Renal cortex interstitium (tissue), 15 donors: Measurements from ENCODE around the gene CD160. TPM values are rescaled to one million over a fixed set of nuclear protein-coding genes. Genes with fewer than 3 reads are reported as not detected.
"Not testable (repeated sequence)": the region's sequence is repeated elsewhere in the genome, so short reads cannot be mapped to it uniquely, and the experiment has no call there.

ENCODE experiments used
- DNase-seq, 11 donors: peaks; one replicate each; pipeline ENCODE4 v3.0.0-alpha.2; 2013; ENCODE audit warnings: low read depth in 9 of 11, low spot score in 4 of 11; ENCODE audit errors: extremely low read depth in 1 of 11
- long read RNA-seq, 16 experiments: transcript quantifications; one replicate each; lab custom pipeline, GENCODE V29; 2026
- polyA plus RNA-seq, 3 donors: library from polyadenylated mRNA; unstranded; fragments of 120-200 nt; gene quantifications; one replicate each; pipeline ENCODE4 v1.2.1, GENCODE V29; 2013; ENCODE audit not compliant: insufficient read length in 3 of 3

The CD160 gene
- 1 to 10 TPM in 2 of 3 donors, under 1 TPM in 1; 0.95 to 2.6 (median 1.2) TPM for polyA plus RNA-seq
- long read RNA-seq, donor 1 = 0 reads
- long read RNA-seq, donor 2 = 0 reads
- long read RNA-seq, donor 3 = 0 reads
- long read RNA-seq, donor 4 = 0 reads
- long read RNA-seq, donor 5 = 0 reads
- long read RNA-seq, donor 6 = 0 reads
- long read RNA-seq, donor 7 = 0 reads
- long read RNA-seq, donor 8 = 0 reads
- long read RNA-seq, donor 9 = 0 reads
- long read RNA-seq, donor 10 = 0 reads
- long read RNA-seq, donor 11 = 0 reads
- long read RNA-seq, donor 12 = 0 reads
- long read RNA-seq, donor 13, partial matches to known transcripts = 18 of 32 reads
- long read RNA-seq, donor 13, other reads (novel, unspliced or antisense) = 14 of 32 reads
- long read RNA-seq, donor 14 = 0 reads
- long read RNA-seq, donor 15 = 0 reads
- long read RNA-seq, donor 16 = 0 reads

GRCh38 chr1:145719230-145720079, at the start of gene CD160:
Gene CD160 (plus strand): TSS chr1:145719499. CDS start chr1:145728328, 8,829 bp downstream.
- no peak for DNase-seq

- DNase-seq = not testable (repeated sequence)
These were observed 48.1 kb upstream of the CD160 start for GRCh38 chr1:145670995-145671745.

- DNase-seq = not testable (repeated sequence)
These were observed 46.1 kb upstream of the CD160 start for GRCh38 chr1:145673217-145673616.

GRCh38 chr1:145684858-145685257, 34.4 kb upstream of the CD160 start:
- DNase-seq = not testable (repeated sequence)

- DNase-seq = not testable (repeated sequence)
These were observed 33.2 kb upstream of the CD160 start for GRCh38 chr1:145686078-145686477.

- no peak for DNase-seq
These were observed 31.0 kb upstream of the CD160 start for GRCh38 chr1:145688328-145688727.

- no peak for DNase-seq
These were observed 30.4 kb upstream of the CD160 start for GRCh38 chr1:145688924-145689323.

GRCh38 chr1:145689922-145690321, 29.4 kb upstream of the CD160 start:
- DNase-seq = no peak

- DNase-seq = peak in 2 of 11 donors; percentile 11 to 35
These were observed 28.4 kb upstream of the CD160 start for GRCh38 chr1:145690587-145691558.

GRCh38 chr1:145692785-145693443, 26.4 kb upstream of the CD160 start:
- no peak for DNase-seq

- no peak for DNase-seq
These were observed 23.3 kb upstream of the CD160 start for GRCh38 chr1:145695821-145696629.

- DNase-seq = no peak
These were observed 22.7 kb upstream of the CD160 start for GRCh38 chr1:145696630-145696960.

- no peak for DNase-seq
These were observed 17.9 kb upstream of the CD160 start for GRCh38 chr1:145701306-145701862.

- no peak for DNase-seq
These were observed 17.2 kb upstream of the CD160 start for GRCh38 chr1:145702052-145702451.

GRCh38 chr1:145702826-145703225, 16.5 kb upstream of the CD160 start:
- no peak for DNase-seq

- no peak for DNase-seq
These were observed 13.7 kb upstream of the CD160 start for GRCh38 chr1:145705622-145706021.
